HG03520 (cell line): ENCODE results near the gene CAPZA3.
"Not testable (repeated sequence)": the region's sequence is repeated elsewhere in the genome, so short reads cannot be mapped to it uniquely, and the experiment has no call there.

Source experiments
- ATAC-seq: cut with Tn5 transposase; IDR thresholded peaks from one replicate; pipeline ENCODE4 v1.9.1; 2021; ENCODE audit warnings: mild to moderate bottlenecking, moderate library complexity; ENCODE audit not compliant: unreplicated experiment

CAPZA3 gene

GRCh38 chr12:18753481-18754123, 15.7 kb downstream of the CAPZA3 start:
- ATAC-seq, result no peak

GRCh38 chr12:18754124-18754707, 16.3 kb downstream of the CAPZA3 start:
- no peak for ATAC-seq

- no peak for ATAC-seq
Measured at GRCh38 chr12:18755341-18755740, 17.4 kb downstream of the CAPZA3 start.

GRCh38 chr12:18766479-18766878, 28.6 kb downstream of the CAPZA3 start:
- not testable (repeated sequence) for ATAC-seq

GRCh38 chr12:18782827-18783226, 44.9 kb downstream of the CAPZA3 start:
- ATAC-seq, result no peak

- not testable (repeated sequence) for ATAC-seq
Measured at GRCh38 chr12:18785465-18785864, 47.5 kb downstream of the CAPZA3 start.
